LoVo (cell line): ENCODE data around the gene RANBP1.
"Not testable (repeated sequence)": the region's sequence is repeated elsewhere in the genome, so short reads cannot be mapped to it uniquely, and the experiment has no call there.

Experiments used
- DNase-seq: peaks from one replicate; pipeline ENCODE4 v3.0.0-alpha.2; 2016; ENCODE audit warnings: low spot score

The RANBP1 gene

DNA sequence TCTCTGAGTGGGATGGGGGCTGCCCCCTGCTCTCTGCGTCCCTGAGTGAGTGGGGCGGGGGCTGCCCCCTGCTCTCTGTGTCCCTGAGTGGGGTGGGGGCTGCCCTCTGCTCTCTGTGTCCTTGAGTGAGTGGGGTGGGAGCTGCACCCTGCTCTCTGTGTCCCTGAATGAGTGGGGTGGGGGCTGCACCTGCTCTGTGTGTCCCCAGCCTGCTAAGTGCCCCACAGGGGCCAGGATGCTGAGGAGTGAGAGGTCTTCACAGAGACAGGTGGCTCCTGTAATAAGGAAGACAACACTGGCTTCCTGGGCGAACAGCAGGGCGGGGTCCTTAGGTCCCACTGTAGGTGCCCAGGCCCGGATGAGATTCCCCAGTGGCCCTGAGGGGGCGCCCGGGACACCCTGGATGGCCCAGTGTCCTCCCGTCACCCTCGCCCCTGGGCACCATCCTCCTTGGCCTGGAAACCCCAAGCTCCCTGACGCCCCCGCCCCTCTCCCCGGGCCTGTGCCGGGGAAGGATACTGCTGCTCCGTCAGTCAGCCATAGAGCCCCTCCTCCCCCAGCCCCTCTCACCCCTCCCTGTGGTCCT lies 38.8 kb downstream of the RANBP1 start:
- DNase-seq = no peak

DNA sequence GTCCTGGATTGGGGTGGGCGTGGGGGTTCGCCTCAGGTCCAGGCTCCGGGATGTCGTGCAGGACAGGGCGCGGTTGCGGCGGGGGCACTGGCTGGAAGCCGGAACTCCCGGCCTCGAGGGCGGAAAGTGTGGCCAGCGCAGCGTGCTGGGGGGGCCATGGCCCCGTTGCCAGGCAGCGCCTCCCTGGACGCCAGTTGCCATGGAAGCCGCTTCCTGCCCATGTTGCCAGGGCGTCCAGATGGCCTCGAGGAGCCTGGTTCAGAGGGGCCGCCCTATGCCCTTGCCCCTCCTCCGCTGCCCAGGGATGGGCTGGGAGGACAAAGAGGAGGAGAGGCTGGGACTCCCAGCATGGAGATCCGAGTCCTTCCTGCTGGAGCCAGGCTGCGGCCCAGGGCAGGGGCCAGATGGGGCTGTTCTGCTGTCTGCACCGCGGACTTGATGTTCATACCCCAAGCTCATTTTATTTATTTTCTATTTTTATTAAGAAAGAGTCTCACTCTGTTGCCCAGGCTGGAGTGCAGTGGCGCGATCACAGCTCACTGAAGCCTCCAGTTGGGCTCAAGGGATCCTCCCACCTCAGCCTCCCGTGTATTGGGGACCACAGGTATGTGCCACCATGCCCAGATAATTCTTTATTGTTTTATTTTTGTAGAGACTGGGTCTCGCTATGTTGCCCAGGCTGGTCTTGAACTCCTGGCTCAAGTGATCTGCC lies 39.6 kb downstream of the RANBP1 start:
- no peak for DNase-seq

DNA sequence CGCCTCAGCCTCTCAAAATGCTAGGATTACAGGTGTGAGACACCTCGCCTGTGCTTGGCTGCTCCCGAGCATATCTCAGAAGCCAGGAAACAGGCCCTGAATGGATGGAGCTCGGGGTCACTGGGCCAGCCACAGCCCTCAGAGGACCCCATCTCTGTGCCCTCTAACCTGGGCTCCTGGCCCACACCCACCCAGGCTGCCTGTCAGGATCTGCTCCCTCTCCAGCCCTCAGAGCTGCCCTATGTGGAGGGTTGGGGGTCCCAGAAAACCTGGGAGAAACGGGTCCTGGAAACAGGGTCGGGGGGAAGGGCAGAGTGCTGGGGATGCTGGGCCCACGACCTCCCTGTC lies 40.1 kb downstream of the RANBP1 start:
- DNase-seq = no peak

DNA sequence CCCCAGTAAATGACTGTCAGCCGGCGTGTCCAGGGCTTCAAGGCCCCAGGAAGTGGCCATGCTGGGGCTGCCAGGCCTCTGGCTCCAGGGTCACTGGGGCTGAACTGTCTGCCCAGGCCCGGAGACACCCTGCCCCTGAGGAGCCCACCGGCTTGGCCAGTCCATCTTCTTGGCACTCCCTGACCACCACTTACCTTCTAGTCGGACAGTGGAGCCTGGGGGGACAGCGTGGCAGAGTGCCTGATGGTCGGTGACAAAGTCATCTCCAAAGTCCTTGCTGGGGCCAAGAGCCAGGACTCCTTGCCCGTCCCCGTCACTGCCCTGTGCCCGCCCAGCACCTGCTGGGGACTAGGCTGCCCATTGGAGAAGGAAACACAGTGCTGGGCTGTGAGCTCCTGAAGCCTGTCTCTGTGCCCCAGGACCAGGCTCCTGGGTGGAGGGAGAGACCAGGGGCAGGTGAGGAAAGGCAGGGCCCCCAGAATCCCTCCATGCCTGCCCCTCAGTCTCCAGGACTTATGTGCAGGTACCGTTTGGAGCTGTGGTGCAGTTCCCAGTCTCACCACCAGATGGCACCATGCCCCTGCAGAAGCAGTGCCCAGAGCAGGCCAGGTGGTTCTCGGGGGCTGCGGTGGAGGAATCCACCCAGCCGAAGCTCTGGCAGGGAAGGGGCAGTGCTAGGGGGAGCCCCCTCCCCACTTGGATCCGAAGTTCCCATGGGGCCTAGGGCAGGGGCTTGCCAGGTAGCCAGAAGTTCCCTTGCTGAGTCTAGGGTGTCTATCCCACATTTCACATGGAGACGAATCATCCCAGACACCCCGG lies 40.9 kb downstream of the RANBP1 start:
- DNase-seq = peak; percentile 61

DNA sequence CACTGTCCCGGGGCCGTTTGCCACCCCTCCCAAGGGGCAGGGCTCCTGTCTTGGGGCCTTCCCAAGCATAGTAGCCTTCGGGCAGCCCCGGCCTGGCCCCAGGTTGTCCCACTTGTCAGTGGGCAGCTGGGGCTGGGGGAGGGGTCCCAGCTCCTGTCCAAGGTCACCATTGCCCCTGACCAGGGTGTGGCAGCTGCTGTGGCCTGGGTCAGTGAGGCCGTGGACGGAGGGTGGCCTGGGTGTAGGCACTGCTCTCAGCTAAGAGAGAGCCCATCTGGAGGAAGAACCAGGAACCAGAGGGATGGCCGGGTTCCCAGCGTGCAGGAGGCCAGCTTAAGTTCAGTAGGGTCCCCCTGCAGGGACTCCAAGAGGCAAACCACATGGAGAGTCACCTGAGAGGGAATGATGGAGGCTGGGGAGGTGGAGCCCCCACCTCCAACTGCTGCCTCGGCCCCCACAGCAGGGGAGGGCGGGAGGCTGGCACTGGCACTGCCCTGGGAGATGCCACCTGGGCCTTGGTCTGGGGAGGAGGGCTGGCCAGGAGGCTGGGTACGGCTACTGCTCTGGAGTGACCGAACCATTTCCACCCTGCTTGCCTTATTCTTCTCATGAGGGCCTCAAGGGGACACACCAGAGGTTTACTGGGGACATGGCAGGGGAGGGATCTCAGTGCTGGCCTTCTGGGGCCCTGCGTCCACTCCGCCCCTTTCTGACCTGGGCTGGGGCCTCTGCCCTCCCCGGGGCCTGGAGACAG lies 41.7 kb downstream of the RANBP1 start:
- no peak for DNase-seq

DNA sequence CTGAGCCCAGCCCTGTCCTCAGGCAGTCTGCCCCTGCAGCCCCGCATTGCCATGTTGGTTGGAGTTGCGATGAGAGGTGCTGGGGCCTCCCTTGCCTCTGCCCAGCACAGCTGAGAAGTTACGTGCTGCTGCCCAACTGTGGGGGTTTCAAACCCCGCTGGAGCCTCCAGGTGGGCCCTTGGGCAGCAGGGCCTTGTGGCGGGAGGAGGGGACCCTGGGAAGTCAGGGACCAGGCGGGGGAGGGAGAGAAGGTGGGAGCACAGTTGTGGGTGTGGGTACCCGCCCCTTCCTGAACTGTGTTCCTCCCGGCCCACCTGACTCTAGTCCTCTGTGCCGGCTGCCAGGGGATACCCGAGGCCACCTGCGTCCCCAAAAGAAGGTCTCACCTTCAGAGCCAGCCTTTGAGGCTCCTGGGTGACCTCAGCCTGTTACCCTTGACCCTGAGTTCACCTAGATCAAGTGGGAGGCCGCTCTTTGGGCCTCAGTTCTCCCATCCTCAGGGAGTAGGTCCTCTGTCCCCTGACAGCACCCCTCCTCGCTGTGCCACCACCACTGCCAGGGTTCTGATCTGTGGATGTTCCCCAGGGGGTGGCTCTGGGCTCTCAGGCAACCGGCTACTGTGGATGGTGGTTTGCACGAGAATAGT lies 42.6 kb downstream of the RANBP1 start:
- DNase-seq = no peak

DNA sequence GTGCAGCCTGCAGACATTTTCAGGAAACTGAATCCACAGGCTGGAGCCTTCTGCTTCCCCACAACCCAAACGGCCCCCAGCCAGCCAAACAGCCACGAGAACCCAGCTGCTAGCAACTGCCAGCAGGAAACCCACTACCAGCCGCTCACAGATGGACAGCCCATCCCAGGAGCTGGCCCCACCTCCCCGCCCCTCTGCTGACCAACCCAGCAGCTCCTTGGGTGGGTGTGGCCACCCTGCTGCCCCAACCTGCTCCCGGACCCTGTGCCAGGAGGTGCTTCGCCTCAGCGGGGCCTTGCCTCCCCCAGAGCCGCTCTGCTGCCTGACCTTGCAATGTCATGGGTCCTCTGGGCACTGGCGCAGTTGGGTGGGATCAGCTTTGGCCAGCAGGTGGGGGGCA lies 43.2 kb downstream of the RANBP1 start:
- no peak for DNase-seq

DNA sequence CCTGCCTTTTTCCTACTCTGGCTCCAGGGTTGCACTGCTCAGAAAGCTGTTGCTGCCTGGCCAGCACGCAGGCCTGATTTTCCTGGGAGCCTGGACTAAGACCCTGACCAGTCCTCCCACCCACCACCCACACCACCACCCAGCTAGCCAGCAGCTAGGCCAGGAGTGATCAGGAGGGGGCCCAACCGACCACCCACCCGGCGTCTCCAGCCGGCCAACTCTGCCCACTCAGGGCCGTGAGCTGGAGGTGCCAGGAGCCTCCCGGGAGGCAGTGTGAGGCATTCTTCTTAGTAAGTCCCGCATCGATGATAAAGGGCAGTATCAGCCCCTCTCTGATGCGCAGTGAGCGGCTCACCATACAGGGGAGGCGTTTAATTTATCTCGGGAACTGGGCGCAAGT lies 43.6 kb downstream of the RANBP1 start:
- not testable (repeated sequence) for DNase-seq

DNA sequence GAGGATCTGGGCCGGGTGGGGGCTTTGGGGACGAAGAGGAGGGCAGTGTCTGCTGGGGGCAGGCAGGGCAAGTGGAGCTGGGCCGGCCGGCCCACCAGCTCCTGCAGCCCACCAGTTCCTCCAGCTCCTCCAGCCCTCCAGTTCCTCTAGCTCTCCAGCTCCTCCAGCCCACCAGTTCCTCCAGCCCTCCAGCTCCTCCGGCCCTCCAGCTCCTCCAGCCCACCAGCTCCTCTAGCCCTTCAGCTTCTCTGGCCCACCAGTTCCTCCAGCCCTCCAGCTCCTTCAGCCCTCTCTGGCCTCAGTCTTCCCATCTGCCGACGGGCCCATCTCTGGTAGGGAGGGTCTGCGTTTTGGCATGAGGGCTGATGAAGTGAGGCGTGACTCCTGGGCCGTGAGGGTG lies 44.1 kb downstream of the RANBP1 start:
- no peak for DNase-seq

DNA sequence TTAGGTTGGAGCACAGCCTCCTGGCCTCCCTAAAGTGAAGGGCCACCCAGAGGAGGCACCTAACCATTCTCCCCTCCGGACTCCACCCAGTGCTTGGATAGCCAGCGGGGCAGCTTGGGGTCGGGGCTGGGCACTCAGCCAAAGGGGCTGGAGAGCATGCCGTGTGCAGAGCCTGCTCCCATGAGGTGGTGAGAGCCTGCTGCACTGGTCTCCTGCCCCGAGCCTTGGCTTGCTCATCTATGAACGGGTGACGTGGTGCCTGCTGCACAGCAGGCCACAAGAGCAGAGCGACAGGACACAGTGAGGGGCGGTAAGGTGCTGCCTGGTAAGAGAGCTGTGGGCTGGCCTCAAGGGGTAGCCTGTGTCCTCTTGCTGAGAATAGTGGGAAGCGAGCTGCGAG lies 49.0 kb downstream of the RANBP1 start:
- DNase-seq = no peak

DNA sequence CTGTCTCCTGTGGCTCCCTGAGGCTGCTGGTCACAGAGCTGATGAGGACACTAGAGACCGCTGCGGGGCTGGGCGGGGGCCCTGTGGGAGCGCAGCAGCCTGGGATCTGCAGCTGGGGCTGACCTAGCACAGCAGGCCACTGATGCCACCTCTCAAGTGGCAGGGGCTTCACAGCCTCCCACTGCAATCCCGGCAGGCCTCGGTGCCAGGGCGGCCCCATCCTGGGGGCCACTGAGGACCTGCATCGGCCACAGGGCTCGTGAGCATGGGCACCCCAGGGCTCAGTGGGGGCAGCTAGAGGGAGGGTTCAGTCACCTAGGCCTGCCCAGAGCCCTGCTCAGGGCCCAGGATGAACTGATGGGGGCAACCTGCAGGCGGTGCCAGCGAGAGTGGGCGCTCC lies 49.5 kb downstream of the RANBP1 start:
- no peak for DNase-seq

DNA sequence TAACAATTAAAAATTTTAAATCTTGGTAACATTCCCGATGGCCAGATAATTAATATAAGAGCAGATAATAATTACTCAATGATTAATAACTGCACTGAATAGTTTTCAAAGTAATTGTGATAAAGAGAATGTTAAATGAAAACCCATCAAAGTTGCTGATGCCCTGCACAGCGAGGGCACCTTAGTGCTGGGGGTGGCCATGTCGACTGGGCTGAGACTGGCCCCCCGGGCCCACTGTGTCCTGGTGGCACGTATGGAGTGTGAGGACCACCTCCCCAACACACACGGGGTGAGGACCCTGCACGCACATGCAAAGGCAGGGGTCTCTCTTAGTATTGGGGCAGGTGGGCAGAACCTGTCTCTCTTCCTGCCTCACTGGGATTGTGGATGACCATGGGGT lies 50.0 kb downstream of the RANBP1 start:
- DNase-seq = no peak

DNA sequence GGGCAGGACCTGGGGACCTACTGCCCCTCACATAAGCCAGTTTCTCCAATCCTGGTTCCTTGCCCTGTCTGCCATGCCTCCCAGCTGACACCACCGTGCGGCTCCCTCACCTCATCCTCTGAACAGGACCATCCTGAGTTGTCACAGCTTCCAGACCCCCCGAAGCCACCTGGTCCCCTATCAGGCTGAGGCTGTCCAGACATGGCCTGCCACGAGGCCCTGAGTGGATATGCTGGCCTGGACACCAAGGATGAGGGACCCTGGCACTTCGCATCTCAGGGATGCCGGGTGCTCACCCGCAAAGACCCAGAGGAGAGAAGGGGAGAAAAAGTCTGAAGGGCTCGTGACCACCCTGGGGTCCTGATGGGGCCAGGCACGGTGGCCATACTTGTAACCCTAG lies 50.8 kb downstream of the RANBP1 start:
- no peak for DNase-seq

DNA sequence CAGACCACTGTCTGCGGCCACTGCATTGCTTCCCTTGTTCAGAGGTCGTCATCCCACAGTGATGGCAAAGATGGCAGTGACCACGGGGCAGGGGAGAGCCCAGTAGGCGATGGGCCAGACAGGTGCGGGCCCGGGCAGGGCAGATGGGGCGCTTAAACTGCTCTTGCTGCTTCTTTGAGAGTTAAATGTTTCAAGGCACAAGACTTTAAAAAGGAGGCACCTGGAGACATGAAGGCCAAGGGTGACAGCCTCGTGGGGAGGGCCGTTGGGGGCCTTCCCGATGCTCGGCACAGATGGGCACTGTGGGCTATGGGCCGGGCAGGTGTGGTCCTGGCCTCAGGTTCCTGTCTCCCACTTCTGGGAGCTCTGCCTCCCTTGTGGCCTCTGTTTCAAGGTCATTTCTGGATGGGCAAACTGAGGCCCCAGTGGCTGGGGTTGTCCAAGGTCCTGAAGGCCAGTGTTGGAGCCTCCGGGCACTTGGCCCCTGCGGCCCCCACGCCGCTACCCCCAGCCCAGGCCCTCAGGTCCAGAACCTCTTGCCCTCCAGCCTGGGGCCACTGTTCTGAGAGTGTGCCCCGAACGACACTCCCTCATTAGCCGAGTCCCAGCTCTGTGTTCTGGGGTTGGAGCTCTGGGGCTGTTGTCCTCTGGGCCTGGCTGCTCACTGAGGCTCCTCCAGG lies 51.9 kb downstream of the RANBP1 start:
- no peak for DNase-seq

DNA sequence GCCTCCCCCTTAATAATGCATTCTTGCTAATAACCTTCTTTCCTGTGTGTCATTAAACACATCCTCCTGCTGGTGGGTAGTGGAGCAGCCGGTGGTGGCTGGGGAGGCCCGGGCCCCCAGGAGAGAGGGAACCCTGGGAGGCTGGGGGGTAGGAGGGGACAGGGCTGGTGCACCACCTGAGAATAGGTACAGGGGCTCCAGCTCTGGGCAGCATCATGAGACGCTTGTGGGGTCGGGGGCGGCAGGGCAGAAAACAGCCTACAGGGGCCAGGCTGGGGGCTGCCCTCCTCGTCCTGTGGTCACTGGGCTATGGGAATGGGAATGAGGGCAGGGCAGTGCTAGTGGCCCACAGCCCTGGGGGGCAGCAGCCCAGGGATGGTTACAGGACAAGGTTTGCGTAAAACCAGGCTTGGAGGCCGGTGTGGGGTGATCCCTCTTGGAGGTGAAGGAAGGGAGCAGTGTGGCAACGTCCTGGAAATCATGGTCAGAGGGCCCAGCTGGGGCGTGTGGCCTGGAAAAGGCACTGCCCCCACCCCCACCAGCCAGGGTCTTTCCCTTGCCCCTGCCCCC lies 53.4 kb downstream of the RANBP1 start:
- no peak for DNase-seq

DNA sequence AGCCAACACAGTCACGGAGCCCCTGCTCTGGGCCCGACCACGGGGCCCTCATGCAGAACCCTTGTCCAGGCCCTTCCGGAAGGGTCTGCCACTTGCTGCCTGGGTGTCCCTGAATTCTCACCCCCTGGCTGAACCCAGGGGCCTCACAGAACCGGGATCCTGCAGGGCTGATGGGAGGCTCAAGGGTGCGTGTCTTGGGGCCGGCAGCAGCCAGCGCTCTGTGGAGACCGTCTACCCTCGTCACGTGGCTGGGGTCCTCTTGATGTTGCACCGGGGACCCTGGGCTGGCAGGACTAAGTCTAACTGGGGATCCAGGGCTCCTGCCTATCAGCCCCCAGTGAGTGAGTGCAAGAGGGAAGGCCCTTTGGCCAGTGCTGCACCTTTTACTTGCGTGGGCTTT lies 54.3 kb downstream of the RANBP1 start:
- DNase-seq = no peak

DNA sequence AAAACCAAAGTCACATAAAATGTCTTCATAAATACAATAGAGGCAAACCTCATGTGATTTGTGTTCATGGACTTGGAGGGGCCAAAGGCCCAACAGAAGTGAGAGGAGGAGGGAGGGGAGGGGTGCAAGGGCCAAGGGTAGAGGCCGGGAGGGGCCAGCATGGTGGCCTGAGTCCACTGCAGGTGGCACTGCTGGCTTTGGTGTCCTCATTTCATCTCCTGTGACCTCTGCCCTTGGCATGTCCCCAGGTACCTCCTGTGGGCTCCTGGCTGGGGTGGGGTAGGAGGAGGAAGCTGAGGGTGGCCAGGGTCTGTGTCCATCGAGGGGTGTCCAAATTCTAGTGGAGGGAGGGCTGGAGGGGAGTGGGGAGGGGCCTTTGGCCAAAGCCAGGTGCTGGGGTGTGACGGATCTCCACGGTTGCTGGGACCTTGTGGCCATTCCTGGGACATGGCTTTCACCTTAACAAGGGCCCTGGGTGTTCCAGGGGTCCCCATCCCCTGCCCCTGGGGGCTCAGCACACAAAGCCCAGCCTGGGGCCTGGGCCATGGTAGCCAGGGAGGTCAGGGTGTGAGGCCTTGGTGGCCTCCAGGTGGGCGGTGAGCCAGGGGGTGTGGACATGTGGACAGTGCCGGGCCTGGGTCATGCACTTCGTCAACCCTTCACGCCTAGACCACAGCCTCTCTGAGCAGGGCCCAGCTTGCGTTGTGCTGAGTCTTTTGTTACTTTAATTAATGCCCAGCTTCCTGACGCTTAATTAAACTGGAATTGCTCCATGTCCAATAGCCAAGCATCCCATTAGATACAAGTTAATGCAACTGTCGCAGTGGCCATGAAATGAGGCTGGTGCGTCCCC lies 55.6 kb downstream of the RANBP1 start:
- no peak for DNase-seq

DNA sequence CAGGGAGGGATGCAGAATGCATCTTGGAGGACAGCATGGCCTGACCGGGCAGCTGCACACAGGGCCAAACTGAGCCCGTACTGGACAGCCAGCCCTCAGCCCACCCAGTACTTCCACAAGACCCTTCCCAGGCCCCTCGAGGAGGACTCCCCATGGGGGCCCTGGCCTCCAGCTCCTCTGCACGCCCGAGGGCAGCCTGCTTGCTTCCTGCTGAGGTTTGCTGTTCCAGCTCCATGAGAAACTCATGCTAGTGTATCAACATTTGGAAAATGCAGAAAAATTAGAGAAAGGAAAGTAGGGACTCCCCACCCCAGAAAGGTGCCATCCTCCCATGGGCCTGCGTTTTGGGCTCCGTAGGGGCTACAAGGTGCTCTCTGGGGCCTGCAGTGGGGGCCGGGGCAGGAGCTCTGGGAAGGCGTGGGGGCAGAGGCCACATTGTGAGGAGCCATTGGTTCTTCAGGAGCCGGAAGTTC lies 56.3 kb downstream of the RANBP1 start:
- DNase-seq = no peak

DNA sequence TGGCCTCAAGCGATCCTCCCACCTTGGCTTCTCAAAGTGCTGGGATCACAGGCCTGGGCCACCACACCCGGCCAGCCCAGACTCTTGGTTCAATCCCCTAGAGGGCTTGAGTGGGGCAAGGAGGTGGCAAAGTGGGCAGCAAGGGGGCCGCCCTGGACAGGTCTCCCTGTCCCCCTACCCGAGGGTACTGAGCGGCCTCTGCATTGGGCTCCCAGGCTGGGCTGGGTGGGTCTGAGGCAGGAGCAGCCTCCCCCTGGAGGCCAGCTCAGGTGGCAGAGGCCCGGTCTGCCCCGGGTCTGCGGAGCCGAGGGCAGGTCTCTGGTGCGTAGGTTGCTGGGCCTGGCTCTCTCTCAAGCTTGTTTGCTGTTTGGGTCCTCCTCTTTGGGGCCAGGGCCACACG lies 57.3 kb downstream of the RANBP1 start:
- no peak for DNase-seq

DNA sequence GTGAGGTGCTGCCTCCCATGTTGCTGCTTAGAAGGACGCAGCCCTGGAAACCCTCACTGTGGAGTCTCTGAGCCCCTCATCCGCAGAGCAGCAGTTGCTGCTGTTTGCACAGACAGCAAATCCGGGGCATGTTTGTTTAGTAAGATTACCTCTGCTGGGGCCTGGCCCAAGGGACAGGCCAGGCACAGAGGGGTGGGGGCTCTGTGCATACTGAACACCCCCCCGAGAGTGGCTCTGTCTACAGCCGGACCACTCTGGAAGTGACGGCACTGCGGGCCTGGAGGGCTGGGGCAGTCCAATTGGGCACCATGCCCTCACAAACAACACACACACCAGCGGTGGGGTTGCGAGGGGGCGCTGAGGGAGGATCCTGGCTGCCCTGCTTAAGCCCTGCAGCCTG lies 57.9 kb downstream of the RANBP1 start:
- DNase-seq = no peak
